Measurements from ENCODE around the gene RAPGEF1. TPM values are rescaled to one million over a fixed set of nuclear protein-coding genes. Genes with fewer than 3 reads are reported as not detected.

Gene RAPGEF1, protein sequence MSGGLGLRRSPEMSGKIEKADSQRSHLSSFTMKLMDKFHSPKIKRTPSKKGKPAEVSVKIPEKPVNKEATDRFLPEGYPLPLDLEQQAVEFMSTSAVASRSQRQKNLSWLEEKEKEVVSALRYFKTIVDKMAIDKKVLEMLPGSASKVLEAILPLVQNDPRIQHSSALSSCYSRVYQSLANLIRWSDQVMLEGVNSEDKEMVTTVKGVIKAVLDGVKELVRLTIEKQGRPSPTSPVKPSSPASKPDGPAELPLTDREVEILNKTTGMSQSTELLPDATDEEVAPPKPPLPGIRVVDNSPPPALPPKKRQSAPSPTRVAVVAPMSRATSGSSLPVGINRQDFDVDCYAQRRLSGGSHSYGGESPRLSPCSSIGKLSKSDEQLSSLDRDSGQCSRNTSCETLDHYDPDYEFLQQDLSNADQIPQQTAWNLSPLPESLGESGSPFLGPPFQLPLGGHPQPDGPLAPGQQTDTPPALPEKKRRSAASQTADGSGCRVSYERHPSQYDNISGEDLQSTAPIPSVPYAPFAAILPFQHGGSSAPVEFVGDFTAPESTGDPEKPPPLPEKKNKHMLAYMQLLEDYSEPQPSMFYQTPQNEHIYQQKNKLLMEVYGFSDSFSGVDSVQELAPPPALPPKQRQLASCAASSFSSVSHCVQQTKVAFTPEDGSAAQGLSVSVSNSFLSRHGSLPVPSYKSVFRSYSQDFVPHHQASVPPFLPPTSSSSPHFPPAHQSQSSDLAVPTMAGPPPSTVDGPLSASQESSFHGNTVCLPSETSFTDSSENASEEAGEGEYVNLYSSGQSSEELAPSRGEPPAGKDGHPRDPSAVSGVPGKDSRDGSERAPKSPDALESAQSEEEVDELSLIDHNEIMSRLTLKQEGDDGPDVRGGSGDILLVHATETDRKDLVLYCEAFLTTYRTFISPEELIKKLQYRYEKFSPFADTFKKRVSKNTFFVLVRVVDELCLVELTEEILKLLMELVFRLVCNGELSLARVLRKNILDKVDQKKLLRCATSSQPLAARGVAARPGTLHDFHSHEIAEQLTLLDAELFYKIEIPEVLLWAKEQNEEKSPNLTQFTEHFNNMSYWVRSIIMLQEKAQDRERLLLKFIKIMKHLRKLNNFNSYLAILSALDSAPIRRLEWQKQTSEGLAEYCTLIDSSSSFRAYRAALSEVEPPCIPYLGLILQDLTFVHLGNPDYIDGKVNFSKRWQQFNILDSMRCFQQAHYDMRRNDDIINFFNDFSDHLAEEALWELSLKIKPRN (N-terminal part only)
- total RNA-seq: 27.2 and 28.7 TPM in 2 replicates

GRCh38 chr9:131739959-131740648 is at the start of gene RAPGEF1:
TSS of gene RAPGEF1 (minus strand) at chr9:131740076. CDS start at chr9:131739830, 246 bp downstream.

DNA sequence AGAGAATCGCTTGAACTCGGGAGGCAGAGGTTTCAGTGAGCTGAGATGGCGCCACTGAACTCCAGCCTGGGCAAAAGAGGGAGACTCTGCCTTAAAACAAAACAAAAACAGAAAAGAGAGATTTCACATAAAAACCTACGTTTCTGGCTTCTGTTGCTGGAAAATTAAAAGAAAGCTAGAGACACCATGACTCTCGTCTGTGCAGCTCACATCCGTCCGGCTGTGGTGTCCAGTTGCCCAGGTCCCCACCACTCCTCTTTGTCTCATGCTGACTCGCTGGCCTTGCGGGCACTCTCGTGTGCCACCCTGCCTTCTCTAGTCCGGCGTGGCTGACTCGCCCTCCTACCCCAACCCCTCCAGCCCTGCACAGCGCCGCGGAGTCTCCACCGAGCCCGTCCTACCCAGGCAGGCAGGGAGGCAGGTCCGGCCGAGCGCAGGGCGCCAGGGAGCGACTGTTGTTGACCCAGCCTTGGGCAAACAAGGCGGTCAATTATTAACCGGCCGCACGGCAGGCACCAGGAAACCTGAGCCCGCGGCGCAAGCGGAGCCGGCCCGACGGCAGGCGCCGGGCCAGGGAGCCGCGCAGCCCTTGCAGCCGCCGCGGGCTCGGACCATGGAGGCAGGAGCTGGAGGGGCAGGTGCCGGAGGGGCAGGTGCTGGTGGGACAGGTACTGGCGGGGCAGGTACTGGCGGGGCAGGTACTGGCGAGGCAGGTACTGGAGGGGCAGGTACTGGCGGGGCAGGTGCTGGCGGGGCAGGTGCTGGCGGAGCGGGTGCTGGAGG is 194.7 kb downstream of the RAPGEF1 start, which contains the start of gene PRRT1B:
TSS of gene PRRT1B (plus strand) at position 521 of the 783 bp plus-strand sequence. CDS start at position 614, 93 bp downstream.

DNA sequence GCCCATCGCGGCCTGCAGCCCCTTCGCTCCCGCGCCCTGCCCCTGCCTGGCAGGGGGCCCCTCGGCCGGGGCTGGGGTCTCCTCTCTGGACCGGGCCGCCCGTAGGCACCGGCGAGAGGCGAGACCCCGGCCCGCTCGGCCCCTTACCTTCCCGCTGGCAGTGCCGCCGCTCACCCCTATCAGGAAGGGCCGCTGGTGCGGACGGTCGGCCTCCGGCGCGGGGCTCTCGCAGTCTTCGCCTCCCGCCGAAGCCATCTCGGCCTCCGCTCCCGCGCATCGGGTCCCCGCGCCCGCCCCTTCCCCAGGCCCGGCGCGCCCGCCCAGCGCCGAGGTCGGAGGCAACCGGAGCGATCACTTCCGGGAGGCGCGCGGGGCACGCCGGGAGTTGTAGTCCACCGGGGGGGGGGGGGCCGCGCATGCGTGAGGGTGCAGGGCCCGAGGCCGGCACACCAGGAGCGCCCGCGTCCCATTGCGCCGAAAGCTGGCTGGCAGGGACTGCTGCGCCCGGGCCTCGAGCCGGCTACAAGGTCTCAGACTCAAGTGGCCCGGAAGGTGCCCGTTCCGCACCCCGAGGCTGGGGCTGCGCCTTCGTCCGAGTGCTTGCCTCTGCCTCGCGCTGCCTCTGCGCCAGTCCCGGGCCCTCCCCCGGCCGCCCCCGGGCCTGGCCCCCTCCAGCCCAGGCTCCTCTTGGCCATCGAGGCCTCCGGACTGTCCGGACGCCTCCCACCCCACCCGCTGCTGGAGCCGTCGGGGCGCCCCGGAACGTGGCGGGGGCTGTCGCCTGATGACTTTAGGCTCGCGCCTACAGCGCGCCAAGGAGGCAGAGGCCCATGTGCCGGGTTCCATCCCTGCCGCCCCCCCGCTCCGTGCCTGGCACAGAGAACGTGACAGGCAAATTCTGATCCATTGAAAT is 208.7 kb downstream of the RAPGEF1 start, which contains the start of gene UCK1:
TSS of gene UCK1 (minus strand) at position 344 of the 913 bp plus-strand sequence. CDS start at position 255, 89 bp downstream.

Small RNA genes within 50 kb of the gene (small RNA-seq; reads per million reads assigned to genes)
- gene EIF4A1P3 (not detected), gene RF00272 (not detected), gene RN7SL328P (not detected)

Other genes starting within 250 kb of the RAPGEF1 start
- gene POMT1, start 237.2 kb downstream of the RAPGEF1 start, total RNA-seq: 31.9 and 33.6 TPM in 2 replicates
- 18.0 and 19.9 TPM in 2 replicates for gene UCK1, start 208.8 kb downstream of the RAPGEF1 start, total RNA-seq
- gene PRRT1B, start 194.6 kb downstream of the RAPGEF1 start, total RNA-seq: not detected in 2 replicates

All from articular chondrocyte of knee joint (primary cell).